ENCODE data around the gene CDKAL1. TPM values are rescaled to one million over a fixed set of nuclear protein-coding genes. Genes with fewer than 3 reads are reported as not detected.

The CDKAL1 gene
- total and polyA plus RNA-seq, 2 of the 8 experiments (the other 6 are each of a cell fraction or from before 2014, with no cell fraction given) = 8.4 to 24.6 TPM

GRCh38 chr6:21134356-21134755 is 600.1 kb downstream of the CDKAL1 start:
- no peak overlapping the region for H2BK20ac ChIP-seq (ENCODE audit: low read length)
- no peak overlapping the region for H2AK5ac ChIP-seq (ENCODE audit: low read depth, low read length)
- H3K79me2 ChIP-seq (ENCODE audit: control insufficient read depth in 1 of 2, insufficient read depth in 2 of 2, low read length in 2 of 2) = no peaks in the 10 kb centered on the region
- no peaks in the 10 kb centered on the region for H4K20me1 ChIP-seq (replicated peaks in 1 of 2; ENCODE audit: control insufficient read depth in 1 of 2, insufficient read depth in 2 of 2, low read length in 2 of 2)
- no peak overlapping the region for H3K4ac ChIP-seq (replicated peaks; ENCODE audit: insufficient read length, low read depth, low read length)
- H3K4me3 ChIP-seq (ENCODE audit: extremely low read depth in 1 of 4, insufficient read depth in 2 of 4, low read depth in 3 of 4, low read length in 4 of 4) = no peak overlapping the region
- H3K4me2 ChIP-seq (ENCODE audit: insufficient read depth in 1 of 2, low read depth in 2 of 2, low read length in 2 of 2) = 0 out of 4 replicates have a peak overlapping the region, but pooled peaks of 1 of the 2 experiments have one; percentile 15
- H3K79me1 ChIP-seq (ENCODE audit: low read depth, low read length) = no peaks in the 10 kb centered on the region
- H3K27ac ChIP-seq (ENCODE audit: low read depth, low read length) = no peak overlapping the region
- POLR2A ChIA-PET (ENCODE audit: partially characterized antibody) = no interaction called here
- peaks cover 0 to 14% (median 8%) of the 10 kb centered on the region in 4 experiments; a peak in 4 of 7 replicates for H3K4me1 ChIP-seq (replicated peaks in 1 of 4; ENCODE audit: control insufficient read depth in 3 of 4, insufficient read depth in 4 of 4, low read length in 3 of 4)
- H3K36me3 ChIP-seq (ENCODE audit: control insufficient read depth in 2 of 4, insufficient read depth in 4 of 4, low read length in 3 of 4) = no peaks in the 10 kb centered on the region
- H2BK5ac ChIP-seq (ENCODE audit: low read depth, low read length) = no peak overlapping the region
- H4K8ac ChIP-seq (ENCODE audit: extremely low read depth, insufficient read depth, low read length) = no peak overlapping the region
- H3K14ac ChIP-seq (ENCODE audit: insufficient read length) = no peak overlapping the region
- H3K9me3 ChIP-seq (ENCODE audit: insufficient read depth in 2 of 2, low read depth in 1 of 2, low read length in 1 of 2) = no peaks in the 10 kb centered on the region
- no peak overlapping the region for H2AFZ ChIP-seq (ENCODE audit: low read length)
- H2BK120ac ChIP-seq (replicated peaks; ENCODE audit: low read depth, low read length) = no peak overlapping the region
- no peak overlapping the region for H2BK15ac ChIP-seq (ENCODE audit: low read length)
- no peak overlapping the region for H3K23ac ChIP-seq (ENCODE audit: insufficient read length)
- H3K56ac ChIP-seq (replicated peaks; ENCODE audit: insufficient read length, low read depth, low read length) = no peak overlapping the region
- H4K5ac ChIP-seq (ENCODE audit: insufficient read length, low read depth, low read length) = no peak overlapping the region
- 84% methylated on average over 4 of the region's 4 CpGs; no CpG with 5 or more reads in 1 of the 2 experiments for WGBS, 2 experiments (ENCODE audit: extremely low coverage in 1 of 2, insufficient coverage in 1 of 2, insufficient read length in 1 of 2, insufficient replicate concordance in 2 of 2, low coverage in 1 of 2, low lambda C conversion rate in 2 of 2, missing lambda C conversion rate in 1 of 2)
- no peaks in the 10 kb centered on the region for H3K27me3 ChIP-seq (replicated peaks in 1 of 4; ENCODE audit: control insufficient read depth in 3 of 4, extremely low read depth in 1 of 4, insufficient read depth in 3 of 4, low read length in 3 of 4)
- no peak overlapping the region for H4K91ac ChIP-seq (replicated peaks; ENCODE audit: insufficient read length, low read length)
- TF ChIP-seq USF2 (IDR thresholded peaks at IDR 0.05; ENCODE audit: low read length) (no peak), TAF7 (optimal IDR thresholded peaks at IDR 0.05; ENCODE audit: borderline replicate concordance, low read depth, low read length) (no peak), YY1 (IDR thresholded peaks at IDR 0.05; ENCODE audit: low read depth, low read length) (no peak)
- H2BK12ac ChIP-seq (ENCODE audit: low read depth, low read length) = no peak overlapping the region
- no peak overlapping the region for H3K9ac ChIP-seq (replicated peaks in 1 of 4; ENCODE audit: extremely low read depth in 1 of 4, low read depth in 3 of 4, low read length in 3 of 4)
- H3K18ac ChIP-seq (ENCODE audit: extremely low read depth, low read length) = no peak overlapping the region
- FAIRE-seq (no peak), DNase-seq (ENCODE audit: low read depth in 1 of 2, low spot score in 2 of 2) (no peak)
- CTCF ChIA-PET (ENCODE audit: partially characterized antibody) = interaction anchor here (0.6 to 1.6 kb wide), 2 partner anchors 16 to 1163 kb away, joined by 3 to 4 read pairs; no protein-coding TSS in a partner anchor
- no peaks in the 10 kb centered on the region for H3K23me2 ChIP-seq (ENCODE audit: low read depth, low read length)

Data from H1 (cell line).